Measurements from ENCODE around the gene PARD3.

- TF ChIP-seq CTCF (IDR thresholded peaks at IDR 0.05), result no peak
- no peak for TF ChIP-seq EP300 (IDR thresholded peaks at IDR 0.05; ENCODE audit: low read depth)
- no peak for TF ChIP-seq POLR2AphosphoS5 (IDR thresholded peaks at IDR 0.05)
- no peak for TF ChIP-seq POLR2A (IDR thresholded peaks at IDR 0.05)
These were observed 406.1 kb downstream of the PARD3 start for GRCh38 chr10:34408956-34409355.
